Esophagus squamous epithelium (tissue), 4 donors: ENCODE measurements around the gene MDM1.

Source experiments
- CTCF ChIP-seq, 6 experiments: fragments of 450-650 bp in 4 of 6; fragments of 200-600 bp in 2 of 6; sonication (generic) in 2 of 6; IDR thresholded peaks; one replicate each; pipeline ENCODE4 v1.5.1; 2016 to 2019; ENCODE audit warnings: antibody characterized with exemption in 6 of 6, mild to moderate bottlenecking in 4 of 6, moderate library complexity in 4 of 6
- POLR2A ChIP-seq, 4 donors: fragments of 450-650 bp; IDR thresholded peaks; one replicate each; pipeline ENCODE4 v1.6.1; 2017; ENCODE audit warnings: antibody characterized with exemption in 4 of 4, mild to moderate bottlenecking in 4 of 4, moderate library complexity in 3 of 4

GRCh38 chr12:68272732-68273131 lies 59.4 kb downstream of the MDM1 start:
- TF ChIP-seq CTCF (IDR thresholded peaks at IDR 0.05) (no peak), POLR2A (IDR thresholded peaks at IDR 0.05) (no peak)
